Measurements from ENCODE around the gene MYO16.

Gene MYO16

GRCh38 chr13:109256866-109257760, 627.7 kb downstream of the MYO16 start:
- no peak for DNase-seq

Data from NCI-H748 treated with DMSO at 0.1 percent for 48 hours (cell line).